Activated CD4-positive, alpha-beta T cell treated with anti-CD3 and anti-CD28 coated beads, Interleukin-2, amount 50 U/mL, for 48 hours (primary cell): ENCODE data around the gene MESD.

Experiments
- DNase-seq, 2 experiments: peaks; one replicate each; pipeline ENCODE4 v3.0.0-alpha.2; 2020

Gene MESD

DNA sequence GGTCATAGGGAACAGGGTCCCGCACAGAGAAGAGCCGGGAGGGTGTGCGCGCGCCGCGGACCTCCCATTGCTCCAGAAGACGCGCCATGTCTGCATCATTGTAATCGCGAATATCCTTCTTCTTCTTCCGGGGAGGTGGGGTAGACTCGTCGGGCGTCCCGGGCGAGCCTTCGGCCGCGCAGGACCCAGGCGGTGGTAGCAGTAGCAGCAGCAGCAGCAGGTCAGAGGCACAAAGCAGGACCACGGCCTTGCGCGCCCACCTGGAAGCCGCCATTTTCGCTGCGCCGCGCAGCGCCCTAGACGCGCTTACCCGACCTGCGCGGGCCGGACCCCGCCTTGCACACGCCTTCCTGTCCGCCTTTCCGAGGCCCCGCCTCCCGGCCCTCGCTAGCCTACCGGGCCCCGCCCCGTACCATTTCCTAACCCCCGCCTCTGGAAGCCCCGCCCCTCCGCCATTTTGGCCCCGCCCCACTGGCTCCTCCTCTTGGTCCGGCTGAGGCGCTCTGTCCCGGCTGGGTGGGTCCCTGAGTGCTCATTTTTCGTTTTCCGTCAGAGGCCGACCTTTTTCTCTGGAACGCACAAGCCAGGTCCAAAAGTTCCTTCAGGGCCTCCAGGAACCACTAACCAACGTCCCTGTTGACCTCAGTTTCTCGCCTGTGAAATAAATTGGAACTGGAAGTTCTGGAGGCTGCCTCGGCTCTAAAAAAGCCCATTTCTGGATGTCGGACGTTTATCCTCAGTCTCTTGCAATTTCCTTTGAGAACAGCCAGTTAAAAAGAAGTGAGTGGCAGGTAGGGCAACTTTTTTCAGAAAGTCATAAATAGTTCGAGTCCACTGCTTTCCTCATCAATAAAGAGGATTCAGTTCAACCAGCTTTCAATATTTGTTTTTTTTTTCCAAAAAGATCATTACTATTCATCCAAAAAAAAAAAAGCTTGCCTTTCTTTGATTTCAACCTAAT lies at the start of gene MESD:
Gene MESD (minus strand): TSS at position 302 of the 961 bp plus-strand sequence. CDS start 28 bp downstream, at position 274.
- peak; percentile 99 for DNase-seq

DNA sequence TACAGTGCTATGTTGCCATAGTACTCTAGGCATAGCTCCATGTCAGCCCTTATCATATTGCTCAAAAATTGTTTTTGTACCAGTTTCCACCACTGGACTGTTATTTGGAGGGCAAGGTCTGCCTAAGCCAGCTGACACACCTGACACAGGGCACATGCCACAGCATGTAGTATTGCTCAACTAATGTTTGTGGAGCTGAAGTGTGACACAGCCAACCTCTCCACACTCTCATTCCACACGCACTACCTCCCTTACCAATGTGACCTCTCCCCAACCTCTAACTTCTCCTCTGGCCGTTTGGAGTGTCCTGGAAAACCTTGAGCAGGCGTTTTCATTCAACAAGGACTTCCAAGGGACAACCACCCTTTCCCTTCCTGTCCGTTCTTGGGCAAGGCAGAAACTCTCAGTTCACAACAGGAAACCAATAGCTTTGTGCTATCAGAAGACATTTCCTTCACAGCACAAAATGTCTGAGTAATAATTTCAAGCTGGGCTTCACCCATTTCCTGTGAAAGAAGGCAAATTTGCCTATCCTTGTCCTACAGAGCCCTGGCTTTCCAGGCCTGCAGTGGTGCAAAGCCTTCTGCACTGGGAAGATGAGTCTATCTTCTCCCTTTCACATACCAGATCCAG lies 49.5 kb upstream of the MESD start:
- DNase-seq, result no peak

DNA sequence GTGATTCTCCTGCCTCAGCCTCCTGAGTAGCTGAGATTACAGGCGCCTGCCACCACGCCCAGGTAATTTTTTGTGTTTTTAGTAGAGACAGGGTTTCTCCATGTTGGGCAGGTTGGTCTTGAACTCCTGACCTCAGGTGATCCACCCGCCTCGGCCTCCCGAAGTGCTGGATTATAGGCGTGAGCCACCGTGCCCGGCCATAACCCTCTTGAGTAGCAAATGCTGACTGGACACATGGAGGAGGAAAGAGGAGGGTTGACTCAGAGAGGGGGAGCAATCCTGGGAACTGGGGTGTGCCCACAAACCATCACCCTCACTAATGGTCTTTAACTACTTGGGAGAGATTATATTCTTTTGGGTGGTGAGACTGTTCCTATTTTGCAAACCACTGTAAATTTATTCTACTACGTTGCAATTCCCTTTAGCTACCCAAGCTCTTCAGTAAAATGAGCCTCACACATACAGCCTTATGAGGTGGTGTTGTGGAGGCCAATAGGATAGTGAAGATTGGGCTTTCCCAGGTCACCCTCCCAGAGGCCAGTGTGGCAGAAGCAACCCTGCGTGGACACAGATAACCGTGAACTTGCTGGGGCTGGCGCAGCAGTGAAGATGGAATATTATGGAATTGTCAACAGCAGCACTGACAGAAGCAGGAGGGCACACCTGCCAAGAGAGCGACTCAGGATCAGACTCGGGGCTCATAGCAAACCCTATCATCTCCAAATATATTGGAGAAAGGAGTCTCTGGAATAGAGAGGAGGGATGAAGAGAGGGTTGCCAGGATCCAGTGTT lies 48.5 kb upstream of the MESD start:
- no peak for DNase-seq

DNA sequence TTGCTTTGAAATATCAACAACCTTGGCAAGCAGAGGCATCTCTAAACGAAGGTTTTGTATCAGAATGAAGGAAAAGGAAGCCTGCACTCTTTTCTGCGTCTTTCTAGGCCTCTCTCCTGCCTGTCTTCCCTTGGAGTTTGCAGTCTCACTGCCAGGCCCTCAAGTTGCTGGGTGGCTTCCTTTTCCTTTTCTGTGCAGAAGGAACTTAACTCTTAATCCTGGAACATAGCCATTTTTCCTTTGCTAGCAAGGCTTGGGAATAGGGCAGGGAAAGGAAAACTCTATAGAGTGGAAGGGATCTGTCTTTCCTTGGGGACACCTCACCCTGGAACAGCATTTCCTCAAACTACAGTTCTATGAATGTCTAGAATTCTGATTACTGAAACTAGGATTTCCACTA lies 43.9 kb upstream of the MESD start:
- DNase-seq, result no peak

DNA sequence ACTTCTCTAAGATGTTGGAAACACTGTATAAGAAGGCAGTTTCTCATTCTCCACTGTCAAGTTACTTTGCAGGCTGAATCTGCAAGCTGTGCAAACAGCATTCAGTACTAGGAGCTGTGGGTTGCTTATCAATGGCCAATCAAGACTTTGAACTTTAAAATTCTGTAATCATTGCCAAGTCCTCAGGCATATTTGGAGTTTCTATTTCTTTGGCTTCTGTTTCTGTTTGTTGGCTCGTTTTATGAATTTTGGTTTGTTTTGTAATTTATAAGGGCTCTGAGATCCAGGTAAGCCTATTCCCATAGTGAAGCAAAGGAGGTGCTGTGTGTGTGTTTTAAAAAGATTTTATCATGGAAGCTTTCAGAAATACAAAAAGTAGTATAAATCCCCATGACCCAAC lies 43.2 kb upstream of the MESD start:
- no peak for DNase-seq

DNA sequence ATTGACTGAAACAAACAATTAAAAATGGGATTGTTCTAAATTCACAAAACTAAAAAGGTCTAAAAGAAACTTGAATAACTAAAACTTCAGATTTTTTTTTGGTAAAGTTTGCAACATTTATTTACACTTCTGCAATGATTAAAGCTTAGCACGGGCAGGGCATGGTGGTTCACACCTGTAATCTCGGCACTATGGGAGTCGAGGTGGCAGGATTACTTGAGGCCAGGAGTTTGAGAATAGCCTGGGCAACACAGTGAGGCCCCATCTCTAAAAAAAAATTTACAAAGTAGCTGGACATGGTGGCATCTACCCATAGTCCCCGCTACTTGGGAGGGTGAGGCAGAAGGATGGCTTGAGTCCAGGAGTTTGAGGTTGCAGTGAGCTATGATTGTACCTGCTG lies 42.7 kb upstream of the MESD start:
- DNase-seq, result no peak

DNA sequence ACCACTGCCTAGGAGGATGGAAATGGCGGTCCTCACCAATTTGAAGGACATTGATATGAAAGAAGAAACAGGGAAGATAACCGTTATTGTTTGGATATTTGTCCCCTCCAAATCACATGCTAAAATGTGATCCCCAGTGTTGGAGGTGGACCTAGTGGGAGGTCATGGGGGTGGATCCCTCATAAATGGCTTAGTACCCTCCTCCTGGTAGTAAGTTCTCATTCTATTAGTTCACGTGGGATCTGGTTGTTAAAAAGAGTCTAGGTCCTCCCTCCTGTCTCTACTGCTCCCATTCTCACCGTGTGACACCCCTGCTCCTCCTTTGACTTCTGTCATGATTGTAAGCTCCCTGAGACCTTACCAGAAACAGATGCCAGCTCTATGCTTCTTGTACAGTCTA lies 41.6 kb upstream of the MESD start:
- no peak for DNase-seq

DNA sequence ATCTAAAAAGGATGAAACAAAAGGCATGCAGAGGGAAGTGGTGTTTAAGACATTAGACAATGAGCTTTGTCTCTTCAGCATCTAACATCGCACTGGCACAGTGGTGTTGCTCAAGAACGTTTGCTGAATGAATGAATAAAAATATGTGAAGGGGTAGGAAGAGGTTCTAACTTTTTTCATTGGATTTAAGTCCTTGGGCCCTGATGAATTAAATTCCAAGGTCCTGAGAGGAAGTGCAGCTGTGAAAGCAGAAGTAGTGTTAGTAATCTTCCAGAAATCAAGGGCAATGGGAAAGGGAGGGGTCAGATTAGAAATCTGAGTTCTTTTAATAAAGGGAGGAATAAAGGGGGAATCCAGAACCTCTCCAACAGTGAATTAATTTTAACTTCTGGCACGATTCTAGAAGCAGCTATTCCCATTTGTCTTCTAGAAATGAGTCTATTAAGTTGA lies 40.7 kb upstream of the MESD start:
- no peak for DNase-seq

DNA sequence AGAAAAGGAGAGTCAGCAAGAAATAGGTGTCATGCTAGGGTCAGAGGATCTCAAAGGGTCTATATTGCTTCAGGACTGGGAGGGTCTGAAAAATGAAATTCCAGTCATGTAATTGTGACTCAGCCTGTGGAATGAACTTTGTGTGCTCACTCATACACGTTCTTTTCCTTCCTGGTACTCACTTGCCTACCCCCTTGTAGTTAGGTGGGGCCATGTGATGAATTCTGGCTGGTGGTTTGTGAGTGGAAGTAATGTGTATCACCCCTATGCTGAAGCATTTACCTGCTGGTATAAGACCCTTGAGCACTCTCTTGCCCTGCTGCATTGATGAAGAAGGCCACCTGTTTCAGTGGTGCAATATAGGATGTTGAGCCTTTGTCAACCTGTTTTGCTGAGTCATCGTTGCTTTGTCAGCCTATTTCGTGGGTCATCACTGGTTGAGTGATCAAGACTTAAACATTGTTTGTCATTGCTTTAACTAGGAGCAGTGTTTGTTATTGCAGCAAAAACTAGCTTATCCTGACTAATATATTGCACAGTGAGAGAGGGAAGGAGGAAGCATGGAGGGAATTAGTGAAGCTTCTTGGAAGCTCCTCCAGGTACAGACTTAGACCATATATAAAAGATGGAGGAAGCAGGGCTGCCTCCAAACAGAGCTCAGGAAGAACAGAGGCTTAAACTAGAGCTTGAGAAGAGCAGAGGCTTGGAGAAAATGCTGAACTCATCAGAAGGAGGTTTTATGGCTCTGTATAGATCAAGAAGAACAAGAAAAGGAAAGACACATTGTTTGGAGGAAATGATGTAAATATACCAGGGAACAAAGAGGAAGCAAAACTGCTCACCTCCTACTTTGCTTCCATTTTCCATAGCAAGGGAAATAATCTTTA lies 40.0 kb upstream of the MESD start:
- no peak for DNase-seq

DNA sequence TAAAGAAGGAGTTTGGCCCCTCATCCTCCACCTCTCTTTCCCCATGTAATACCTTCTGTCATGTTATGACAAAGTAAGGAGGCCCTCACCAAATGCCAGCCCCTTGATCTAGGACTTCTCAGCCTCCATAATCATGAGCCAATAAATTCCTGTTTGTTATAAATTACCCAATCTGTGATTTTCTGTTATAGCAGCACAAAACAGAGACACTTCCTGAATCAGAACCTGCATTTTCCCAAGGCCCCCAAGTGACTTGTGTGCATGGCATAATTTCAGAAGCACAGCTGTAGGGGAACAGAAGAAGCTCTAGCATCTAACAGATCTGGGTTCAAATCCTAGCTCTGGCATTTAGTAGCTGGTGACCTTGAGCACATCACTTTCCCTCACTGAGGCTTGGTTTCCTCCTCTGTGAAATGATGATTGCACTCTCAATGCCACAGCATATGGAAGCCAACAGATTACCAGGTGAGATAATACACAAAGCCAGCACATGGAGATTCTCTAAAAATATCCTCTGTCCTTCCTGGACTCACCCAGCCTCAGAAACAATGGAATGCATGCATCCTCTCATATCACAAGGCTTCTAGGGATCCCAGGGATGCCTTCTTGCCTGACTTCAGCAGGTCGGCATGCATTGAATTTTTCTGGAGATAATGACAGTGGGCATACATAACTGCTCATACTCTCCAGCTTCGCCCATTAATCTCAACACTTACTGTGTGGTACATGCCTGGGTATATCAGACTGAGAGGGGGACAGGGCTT lies 37.4 kb upstream of the MESD start:
- DNase-seq, result no peak

DNA sequence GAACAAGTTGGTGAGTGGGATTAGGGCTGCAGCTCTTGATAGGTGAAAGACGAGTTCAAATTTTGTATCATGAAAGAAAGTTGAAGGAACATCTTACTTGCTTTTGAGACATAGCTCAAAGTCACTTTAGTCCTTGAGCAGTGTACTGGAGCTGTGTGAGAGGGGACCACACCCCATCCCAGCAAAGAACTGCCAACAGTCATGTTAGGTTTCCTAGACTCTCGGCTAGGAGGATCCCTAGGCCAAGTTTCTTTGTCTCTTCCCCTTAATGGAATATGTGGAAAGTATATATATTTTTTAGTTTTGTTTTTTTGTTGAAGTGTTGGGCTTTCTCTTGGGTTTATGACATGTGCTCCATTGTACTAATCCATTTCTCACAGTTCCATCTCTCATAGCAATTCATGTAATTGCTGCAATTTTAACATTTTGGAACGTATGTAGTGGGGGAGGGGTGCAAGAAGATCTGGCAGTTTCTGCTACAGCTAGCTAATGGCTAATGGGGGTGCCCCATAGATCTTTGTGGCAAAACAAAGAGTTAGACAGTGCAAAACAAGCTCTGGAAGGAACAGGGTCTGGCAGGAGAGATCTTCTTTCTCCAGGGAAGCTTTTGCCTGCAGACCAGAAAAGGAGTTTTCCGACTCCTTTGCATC lies 36.2 kb upstream of the MESD start:
- DNase-seq, result no peak

DNA sequence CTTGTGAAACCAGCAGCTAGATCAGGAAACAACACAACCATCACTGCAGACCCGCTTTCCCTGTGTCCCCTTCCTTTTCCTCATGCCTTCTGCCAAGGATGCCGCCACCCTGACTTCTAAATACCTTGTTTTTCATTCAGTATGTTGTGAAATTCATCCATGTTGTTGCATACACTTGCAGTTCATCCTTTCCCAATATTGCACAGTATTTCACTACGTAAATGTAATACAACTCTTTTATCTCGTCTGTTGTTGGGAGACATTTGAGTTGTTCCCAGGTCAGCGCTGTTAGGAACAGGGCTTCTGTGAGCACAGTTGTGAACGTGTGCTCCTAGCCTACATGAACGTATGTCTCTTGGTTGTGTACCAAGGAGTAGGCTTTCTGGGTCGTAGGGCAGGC lies 35.3 kb upstream of the MESD start:
- no peak for DNase-seq

DNA sequence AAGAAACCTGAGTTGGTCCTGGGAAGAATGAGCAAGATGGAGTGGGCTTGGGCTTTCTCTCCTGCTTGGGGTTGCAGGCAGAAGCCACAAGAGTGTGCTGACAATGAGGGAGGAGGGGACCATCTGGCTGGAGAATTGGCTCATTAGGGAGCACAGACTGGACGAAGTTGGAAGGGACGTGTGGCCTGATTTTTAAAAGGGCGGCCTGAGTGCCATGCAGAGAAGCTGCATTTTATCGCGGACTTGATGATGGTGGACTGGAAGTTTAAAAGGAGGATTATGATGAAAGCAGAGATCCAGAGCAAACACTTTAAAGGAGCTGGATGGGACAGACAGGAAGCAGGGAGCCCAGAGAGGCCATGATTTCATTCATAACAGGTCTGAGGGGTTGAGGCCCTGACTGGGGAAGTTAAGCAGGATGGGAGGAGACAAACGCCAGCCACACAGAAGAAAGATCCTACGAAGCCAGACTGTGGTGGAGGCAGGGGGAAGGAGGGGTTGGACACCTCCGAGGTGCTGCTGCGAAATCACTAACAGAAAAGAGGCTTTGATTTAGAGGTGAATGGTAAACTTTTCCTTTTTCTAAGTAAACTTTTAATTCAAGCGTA lies 34.8 kb upstream of the MESD start:
- peak in 1 of 2 experiments; percentile 11 for DNase-seq

DNA sequence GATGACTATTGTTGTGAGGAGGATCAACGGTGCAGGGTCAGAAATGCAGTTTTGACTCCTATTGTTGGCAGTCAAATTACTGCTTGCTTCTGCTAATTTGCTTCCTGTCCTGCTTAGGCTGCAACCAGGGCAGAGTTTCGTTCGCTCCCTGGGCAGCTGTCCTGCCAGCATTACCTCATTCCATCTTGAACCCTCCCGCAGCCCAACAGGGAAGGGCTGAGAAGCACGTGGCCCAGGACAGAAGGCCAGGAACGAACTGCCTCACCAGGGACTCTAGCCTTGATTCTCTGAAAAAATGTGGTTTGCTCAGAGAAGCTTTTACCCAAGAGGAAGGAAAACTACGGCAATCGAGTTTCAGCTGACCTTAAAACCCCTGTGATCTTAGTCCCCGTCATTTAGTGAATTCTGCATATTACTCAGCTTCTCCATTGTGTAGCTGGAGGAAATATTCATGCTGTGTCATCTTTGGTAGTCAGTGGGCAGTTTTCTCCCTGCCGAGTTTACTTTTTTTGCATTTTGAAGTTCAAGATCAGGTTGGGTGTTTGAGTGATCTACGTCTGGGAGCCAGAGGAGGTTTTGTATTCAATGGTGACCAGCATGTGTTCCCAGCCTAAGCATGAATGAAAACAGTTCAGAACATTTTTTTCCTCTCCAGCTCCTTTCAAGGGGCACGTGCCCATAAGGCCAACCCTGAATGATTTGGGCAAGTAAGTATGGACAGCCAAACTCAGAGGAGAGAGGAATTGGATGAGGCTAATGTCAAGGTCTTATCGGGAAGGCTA lies 34.1 kb upstream of the MESD start:
- peak; percentile 42 to 49 for DNase-seq

DNA sequence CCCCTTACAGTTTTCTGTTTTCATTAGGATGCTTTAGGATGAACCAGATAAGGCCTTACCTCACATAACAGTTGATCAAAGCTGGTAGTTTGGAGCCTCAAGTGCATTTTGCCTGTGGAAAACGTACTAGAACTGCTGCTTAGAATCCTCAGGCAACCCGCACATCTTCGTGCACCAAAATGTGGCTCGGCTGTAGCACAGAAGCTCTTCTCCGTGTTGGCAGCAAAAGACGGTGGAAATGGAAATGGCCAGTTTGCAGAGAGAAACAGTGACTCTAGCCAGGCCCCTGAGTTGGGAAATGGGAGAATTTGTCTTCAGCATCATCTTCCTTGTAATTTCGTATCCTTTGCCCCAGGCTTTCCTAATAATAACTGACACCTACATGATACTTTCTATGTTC lies 31.7 kb upstream of the MESD start:
- DNase-seq, result no peak

DNA sequence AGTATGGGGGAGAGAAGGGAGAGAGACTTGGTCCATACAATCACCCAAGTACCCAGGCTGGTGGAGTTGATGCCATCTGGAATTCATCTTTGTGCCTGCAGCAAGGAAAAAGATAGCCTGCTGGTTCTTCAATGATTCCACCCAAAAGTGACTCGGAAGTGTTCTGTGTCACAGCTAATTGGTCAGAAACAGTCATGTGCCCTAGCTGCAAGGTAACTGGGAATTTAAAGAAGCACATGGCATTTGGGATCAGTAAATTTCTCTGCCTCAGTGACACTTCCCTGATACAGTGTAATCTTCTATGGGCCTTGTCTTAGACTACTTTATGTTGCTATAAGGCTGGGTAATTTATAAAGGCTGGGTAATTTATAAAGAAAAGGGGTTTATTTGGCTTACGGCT lies 28.6 kb upstream of the MESD start:
- no peak for DNase-seq

DNA sequence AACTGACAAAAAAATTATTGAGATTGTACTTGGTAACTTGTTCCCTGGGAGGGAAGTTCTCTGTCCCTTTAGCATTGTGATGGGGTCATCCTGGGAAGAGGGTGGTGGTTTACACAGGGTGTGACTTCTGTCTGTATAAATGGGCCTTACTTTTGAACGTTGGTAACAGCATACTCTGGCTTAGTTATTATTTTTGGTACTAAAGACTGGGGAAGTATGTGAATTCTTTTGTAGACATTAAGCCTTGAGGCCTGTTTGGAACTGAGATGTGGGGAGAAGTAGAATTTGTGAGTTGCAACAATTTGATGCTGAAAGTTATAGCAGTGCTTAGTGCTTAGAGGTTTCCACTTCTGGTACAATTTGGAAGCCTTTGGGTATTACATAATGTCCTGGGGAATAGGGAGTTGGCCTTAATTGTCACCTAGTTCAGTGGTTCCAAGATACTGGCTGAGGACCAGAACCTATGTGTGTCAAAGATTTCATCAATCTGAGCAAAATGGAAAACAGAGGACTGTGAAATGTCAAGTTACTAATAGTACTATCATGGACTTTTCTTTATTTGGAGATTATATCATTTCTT lies 27.0 kb upstream of the MESD start:
- no peak for DNase-seq

DNA sequence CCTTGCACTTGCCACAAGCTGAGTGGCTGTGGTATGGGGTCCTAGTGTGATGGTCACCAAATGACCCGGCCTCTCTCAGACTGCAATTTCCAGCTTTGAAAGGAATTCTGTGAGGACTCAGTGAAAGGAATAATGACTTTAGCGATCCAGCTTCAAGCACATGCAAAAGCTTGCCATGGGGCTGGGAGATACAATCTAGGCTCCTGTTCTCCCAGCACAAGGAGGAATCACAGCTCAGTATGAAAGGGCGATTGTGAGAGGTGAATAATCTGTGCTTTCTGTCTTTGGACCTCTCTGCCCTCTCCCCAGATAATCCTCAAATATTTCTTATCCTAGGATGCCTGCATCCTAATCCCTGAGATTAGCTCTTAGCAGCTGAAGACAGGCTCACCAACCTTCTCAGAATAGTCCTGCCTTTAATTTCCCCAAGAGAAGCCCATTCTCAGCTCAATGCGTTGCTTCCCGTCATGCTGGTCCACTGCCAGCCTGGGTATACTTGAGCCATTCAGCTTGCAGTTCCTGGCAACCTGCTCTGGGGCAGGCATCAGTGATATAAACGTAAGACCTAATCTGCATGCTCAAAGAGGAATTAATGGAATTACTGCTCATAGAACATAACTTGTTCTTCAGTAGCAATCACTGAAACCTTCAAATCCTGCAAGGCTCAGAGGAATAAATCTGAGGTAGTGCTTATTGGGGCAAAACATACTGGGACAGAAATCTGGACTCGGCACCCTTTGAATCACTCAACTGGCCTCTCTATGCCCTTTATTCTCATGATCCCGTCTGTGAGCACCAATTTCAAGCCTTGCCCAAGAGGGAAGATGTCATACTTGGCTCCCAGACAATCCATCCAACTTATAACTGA lies 26.2 kb upstream of the MESD start:
- no peak for DNase-seq
